Upper lobe of right lung (tissue), 1 donor: ENCODE results near the gene PI4K2B. TPM values are rescaled to one million over a fixed set of nuclear protein-coding genes. Genes with fewer than 3 reads are reported as not detected.
A peak's percentile ranks its signal among the peaks of the same experiment; 100 is the strongest.

Experiments used
- ATAC-seq: fragments of 200-7000 bp; cut with Tn5 transposase; one replicate; pipeline ENCODE4 v1.9.1; 2020; ENCODE audit warnings: mild to moderate bottlenecking, moderate library complexity
- DNase-seq: peaks from one replicate; pipeline ENCODE4 v3.0.0-alpha.2; 2020
- H3K27ac ChIP-seq: fragments of 200-600 bp; one replicate; pipeline ENCODE4 v1.8.0; 2022
- H3K27me3 ChIP-seq: fragments of 200-600 bp; one replicate; pipeline ENCODE4 v1.8.0; 2022; ENCODE audit warnings: mild to moderate bottlenecking
- H3K36me3 ChIP-seq: fragments of 200-600 bp; one replicate; pipeline ENCODE4 v1.8.0; 2022
- H3K4me1 ChIP-seq: fragments of 200-600 bp; one replicate; pipeline ENCODE4 v1.8.0; 2022
- H3K4me3 ChIP-seq: fragments of 200-600 bp; one replicate; pipeline ENCODE4 v1.8.0; 2022; ENCODE audit warnings: mild to moderate bottlenecking
- H3K9me3 ChIP-seq: fragments of 200-600 bp; one replicate; pipeline ENCODE4 v1.8.0; 2022
- CTCF ChIP-seq: fragments of 200-600 bp; IDR thresholded peaks from one replicate; pipeline ENCODE4 v1.8.0; 2022; ENCODE audit warnings: antibody characterized with exemption
- intact Hi-C: fragments of 100-400 bp; cut with DNase I; formaldehyde crosslinking; loops from one replicate; pipeline ENCODE4 v1.11.0; 2022
- total RNA-seq: library from RNA; stranded (reverse); fragmentation: NEBNext Ultra II Directional; extraction: Animal tissue kit (Norgen Biotek cat#: 25700); gene quantifications from one replicate; pipeline ENCODE4 v1.2.1, GENCODE V29; 2021
- donor health status: DM: no; HTN: yes; CAD: no; lungs with severe emphysema.

The PI4K2B gene
- total RNA-seq, 1 donor from 2014 or later: 21.8 TPM

DNA sequence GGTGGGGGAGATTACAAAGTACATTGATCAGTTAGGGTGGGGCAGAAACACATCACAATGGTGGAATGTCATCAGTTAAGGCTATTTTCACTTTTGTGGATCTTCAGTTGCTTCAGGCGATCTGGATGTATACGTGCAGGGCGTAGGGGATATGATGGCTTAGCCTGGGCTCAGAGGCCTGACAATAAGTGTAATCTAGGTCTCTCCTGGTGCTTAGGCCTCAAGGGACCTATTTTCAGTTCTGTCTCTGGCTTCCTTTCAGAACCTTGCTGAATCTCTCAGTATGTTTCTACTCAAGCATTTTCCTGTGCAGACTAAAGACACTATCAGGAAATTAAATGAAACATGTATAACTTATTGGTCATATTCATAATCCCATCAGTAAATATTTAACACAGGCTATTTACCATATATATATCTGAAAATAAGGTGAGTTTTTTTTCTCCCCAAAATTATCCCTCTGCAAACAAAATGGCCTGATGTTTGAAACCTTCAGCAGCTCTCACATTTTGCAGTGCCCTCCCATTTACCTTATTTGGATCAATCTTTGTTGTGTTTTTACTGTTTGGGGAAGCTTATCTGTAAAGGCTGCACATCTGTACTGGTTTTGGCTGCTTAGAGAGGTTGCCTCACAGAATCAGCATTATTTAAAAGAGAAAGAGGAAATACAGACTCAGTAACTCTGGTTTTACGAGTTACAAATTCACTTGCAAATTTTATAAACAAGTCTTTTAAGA, 76.4 kb downstream of the PI4K2B start:
- H3K36me3 ChIP-seq: no peaks in the 10 kb centered on the region
- no peak overlapping the region for H3K27ac ChIP-seq
- intact Hi-C loops: no loop called here
- H3K27me3 ChIP-seq: no peaks in the 10 kb centered on the region
- ATAC-seq: no peak
- peaks cover 9% of the 10 kb centered on the region for H3K4me1 ChIP-seq
- no peak overlapping the region for H3K4me3 ChIP-seq
- TF ChIP-seq CTCF: no peak
- no peaks in the 10 kb centered on the region for H3K9me3 ChIP-seq
- no peak for DNase-seq

- Histone ChIP-seq H3K4me1 (peaks cover 9% of the 10 kb centered on the region), H3K36me3 (peaks cover 3% of the 10 kb centered on the region), H3K27me3 (no peaks in the 10 kb centered on the region), H3K27ac (no peak overlapping the region), H3K9me3 (no peaks in the 10 kb centered on the region), H3K4me3 (no peak overlapping the region)
- DNase-seq (no peak), ATAC-seq (no peak)
- intact Hi-C loops: no loop called here
- TF ChIP-seq CTCF: no peak
Measured at GRCh38 chr4:25310803-25311166, 77.0 kb downstream of the PI4K2B start.

DNA sequence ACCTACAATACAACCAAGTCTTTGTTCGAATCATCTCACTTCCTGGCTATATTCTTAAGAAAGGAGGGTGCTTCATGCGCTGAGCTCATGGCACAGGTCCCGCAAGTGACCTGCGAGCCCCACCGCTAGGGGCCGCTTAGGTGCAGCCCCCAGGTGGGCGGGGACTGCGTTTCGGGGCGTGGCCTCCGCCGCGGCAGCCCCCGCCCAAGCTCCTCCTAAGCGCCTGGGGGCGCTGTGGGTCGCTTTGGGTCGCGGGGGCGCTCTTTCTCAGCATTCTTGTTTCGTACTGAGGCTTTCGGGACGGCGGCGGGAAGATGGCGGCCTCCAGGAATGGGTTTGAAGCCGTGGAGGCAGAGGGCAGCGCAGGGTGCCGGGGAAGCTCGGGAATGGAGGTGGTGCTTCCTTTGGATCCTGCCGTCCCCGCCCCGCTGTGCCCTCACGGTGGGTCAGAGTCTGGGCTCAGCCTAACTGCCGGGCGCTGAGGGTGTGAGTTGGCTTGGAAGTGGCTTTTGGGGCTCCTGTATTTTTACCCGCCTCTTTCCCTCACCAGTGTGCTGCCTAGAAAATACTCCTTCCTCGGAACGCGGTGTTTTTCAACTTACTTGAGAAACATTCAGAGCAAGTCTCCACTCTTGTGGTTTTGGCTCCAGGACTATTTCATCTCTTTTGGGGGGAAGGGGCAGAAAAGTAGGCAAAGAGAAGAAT, 78.8 kb downstream of the PI4K2B start, which contains the start of gene ZCCHC4:
TSS of gene ZCCHC4 (plus strand) at position 279 of the 705 bp plus-strand sequence. CDS start at position 315, 36 bp downstream.
- peak within 1 kb of the TSS; percentile 82 for H3K27ac ChIP-seq
- intact Hi-C loops: no loop called here
- peak within 1 kb of the TSS; percentile 77 for H3K4me3 ChIP-seq
- H3K9me3 ChIP-seq: no peaks in the 10 kb centered on the region
- peaks cover 13% of the 10 kb centered on the region for H3K36me3 ChIP-seq
- peaks cover 9% of the 10 kb centered on the region for H3K4me1 ChIP-seq
- no peaks in the 10 kb centered on the region for H3K27me3 ChIP-seq
- peak; percentile 98 for TF ChIP-seq CTCF
- DNase-seq (peak; percentile 95), ATAC-seq (peak; percentile 100)

DNA sequence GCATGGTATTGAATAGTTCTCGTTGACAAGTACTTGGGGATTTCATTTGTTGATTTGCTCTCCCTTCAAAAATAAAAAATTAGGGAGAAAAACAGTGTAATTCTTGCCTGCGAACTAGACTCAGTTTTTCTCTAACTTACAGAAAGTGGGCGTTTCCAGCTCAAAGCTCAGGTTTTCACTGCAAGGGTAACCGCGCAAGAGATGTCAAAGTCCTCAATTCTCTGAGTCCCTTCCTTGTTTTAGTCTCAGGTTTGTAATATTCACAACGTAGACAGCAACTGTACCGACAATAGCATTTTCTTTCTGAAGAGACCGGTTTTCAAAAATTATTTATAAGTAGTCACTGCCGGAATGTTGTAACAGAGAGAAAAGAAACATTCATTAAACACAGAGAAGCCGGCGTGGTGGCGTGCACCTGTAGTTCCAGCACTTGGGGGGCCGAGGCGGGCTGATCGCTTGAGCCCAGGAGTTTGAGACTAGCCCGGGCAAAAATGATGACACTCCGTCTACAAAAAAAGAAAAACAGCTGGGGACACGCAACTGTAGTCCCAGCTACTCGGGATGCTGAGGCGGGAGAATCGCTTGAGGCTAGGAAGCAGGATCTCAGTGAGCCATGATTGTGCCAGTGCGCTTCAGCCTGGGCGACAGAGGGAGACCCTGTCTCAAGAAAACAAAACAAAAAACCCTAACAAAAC, 79.5 kb downstream of the PI4K2B start:
- no peaks in the 10 kb centered on the region for H3K27me3 ChIP-seq
- intact Hi-C loops: no loop called here
- peaks cover 9% of the 10 kb centered on the region for H3K4me1 ChIP-seq
- H3K4me3 ChIP-seq: peak overlapping the region; percentile 77
- DNase-seq: no peak
- peak overlapping the region; percentile 82 for H3K27ac ChIP-seq
- peaks cover 14% of the 10 kb centered on the region for H3K36me3 ChIP-seq
- TF ChIP-seq CTCF: no peak
- no peak for ATAC-seq
- H3K9me3 ChIP-seq: no peaks in the 10 kb centered on the region

DNA sequence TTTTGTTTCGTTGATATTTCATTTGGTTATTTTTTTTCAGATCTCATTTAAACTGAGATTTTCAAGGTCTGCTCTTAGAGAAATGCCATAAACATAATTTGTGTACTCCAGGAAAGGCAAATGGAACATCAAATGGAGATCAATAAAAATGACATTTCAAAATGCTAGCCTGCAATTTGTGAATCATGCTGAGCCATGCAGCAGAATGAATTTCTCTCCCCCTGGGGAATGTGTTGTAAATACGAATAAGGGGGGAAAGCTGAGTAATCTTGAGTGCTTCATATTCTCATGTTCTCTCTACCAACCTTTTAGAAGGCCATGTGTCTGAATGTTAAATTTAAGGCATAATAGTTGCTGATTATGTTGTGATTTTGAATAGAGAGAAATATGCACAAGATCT, 86.5 kb downstream of the PI4K2B start:
- Histone ChIP-seq H3K36me3 (peaks cover 25% of the 10 kb centered on the region), H3K9me3 (no peaks in the 10 kb centered on the region), H3K27me3 (no peaks in the 10 kb centered on the region), H3K27ac (no peak overlapping the region), H3K4me3 (no peak overlapping the region), H3K4me1 (no peaks in the 10 kb centered on the region)
- TF ChIP-seq CTCF: no peak
- intact Hi-C loops: no loop called here
- DNase-seq: no peak
- ATAC-seq: no peak
